Gastroesophageal sphincter (tissue), 3 donors: ENCODE results near the gene PRAC1.

ENCODE experiments used
- CTCF ChIP-seq, 4 experiments: fragments of 200-600 bp in 2 of 4; fragments of 450-650 bp in 2 of 4; sonication (generic) in 1 of 4; IDR thresholded peaks; one replicate each; pipeline ENCODE4 v1.5.1; 2017 to 2019; ENCODE audit warnings: antibody characterized with exemption in 4 of 4, mild to moderate bottlenecking in 2 of 4, moderate library complexity in 2 of 4
- POLR2A ChIP-seq, 2 donors: fragments of 450-650 bp; IDR thresholded peaks; one replicate each; pipeline ENCODE4 v1.6.1; 2017; ENCODE audit warnings: antibody characterized with exemption in 2 of 2, mild to moderate bottlenecking in 2 of 2, moderate library complexity in 1 of 2
- POLR2AphosphoS5 ChIP-seq: sonication (generic); formaldehyde crosslinking; IDR thresholded peaks from one replicate; pipeline ENCODE4 v1.6.1; 2017; ENCODE audit warnings: antibody characterized with exemption

GRCh38 chr17:48701864-48702532, 20.3 kb downstream of the PRAC1 start:
- TF ChIP-seq CTCF (IDR thresholded peaks at IDR 0.05) (no peak), POLR2A (IDR thresholded peaks at IDR 0.05) (no peak), POLR2AphosphoS5 (no peak)
